Glomerular endothelial cell (primary cell): ENCODE results near the gene UNC80. TPM values are rescaled to one million over a fixed set of nuclear protein-coding genes. Genes with fewer than 3 reads are reported as not detected.

Experiments used
- DNase-seq: peaks from one replicate; pipeline ENCODE4 v3.0.0-alpha.2; 2011; ENCODE audit warnings: low read depth, low spot score; ENCODE audit errors: extremely low read depth
- total RNA-seq: library from RNA; depleted of rRNA; stranded (reverse); fragments of >200 nt; gene quantifications from 2 replicates; pipeline ENCODE4 v1.2.3, GENCODE V29; 2015

The UNC80 gene
- total RNA-seq, 1 donor from 2014 or later, result 0.06 TPM

DNA sequence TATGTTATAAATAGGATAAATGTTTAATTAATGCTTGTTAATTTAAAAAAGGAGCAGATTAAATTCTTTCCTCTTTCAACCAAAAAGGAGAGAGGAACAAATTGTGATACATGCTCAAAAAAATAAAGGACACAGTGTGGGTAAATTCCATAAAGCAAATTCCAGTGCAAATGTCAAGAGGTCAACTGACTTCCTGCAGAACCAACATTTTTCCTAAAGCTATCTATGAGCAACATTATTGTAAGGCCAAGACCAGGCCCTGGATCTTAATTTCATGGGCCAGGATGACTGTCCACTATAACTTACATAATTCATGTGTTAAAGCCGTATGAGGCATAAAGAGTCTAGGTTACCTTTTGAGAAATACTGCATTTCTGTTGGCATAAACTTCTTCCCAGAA lies 136.9 kb downstream of the UNC80 start:
- no peak for DNase-seq

DNA sequence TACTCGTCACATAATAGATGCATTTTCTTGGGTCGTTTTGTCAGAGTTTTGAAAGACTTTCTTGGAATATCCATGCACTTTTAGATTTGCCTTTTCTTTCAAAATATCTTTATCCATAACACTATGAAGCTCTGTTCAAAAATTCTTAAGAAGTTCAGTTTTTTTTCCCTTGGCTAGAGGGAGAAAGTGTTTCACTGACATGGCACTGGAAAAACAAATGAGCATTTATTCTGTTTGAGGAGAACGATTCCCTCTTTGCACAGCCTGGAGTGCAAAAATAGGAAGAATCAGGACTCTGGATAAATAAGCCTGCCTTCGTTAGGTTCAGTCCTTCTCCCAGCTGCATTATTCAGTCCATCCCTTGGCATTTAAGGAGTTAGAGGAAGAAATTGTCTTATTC lies 139.9 kb downstream of the UNC80 start:
- DNase-seq, result no peak

DNA sequence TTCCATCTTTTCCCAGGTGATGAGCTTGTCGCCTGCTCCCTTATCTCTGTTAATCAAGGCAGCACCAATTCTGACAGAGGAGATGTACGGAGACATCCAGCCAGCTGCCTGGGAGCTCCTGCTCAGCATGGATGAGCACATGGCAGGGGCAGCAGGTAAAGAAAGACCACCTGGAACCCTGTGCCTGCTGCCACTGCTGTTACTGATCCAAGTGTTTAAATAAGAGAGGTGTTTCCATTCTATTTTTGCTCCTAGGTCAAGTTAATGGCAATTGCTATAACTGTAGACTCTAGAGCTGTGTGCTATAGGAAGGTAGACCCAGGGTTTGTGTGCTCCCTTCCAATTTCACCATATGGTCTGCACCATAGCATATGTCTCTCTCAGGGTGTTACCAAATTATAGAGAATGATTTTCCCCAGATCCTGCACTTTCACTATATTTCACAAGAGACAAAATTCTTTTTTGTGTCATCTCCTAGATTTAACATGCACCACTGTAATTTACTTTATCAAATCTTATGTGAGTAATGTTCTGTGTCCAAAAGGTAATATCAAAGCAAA lies 142.2 kb downstream of the UNC80 start:
- DNase-seq, result no peak

DNA sequence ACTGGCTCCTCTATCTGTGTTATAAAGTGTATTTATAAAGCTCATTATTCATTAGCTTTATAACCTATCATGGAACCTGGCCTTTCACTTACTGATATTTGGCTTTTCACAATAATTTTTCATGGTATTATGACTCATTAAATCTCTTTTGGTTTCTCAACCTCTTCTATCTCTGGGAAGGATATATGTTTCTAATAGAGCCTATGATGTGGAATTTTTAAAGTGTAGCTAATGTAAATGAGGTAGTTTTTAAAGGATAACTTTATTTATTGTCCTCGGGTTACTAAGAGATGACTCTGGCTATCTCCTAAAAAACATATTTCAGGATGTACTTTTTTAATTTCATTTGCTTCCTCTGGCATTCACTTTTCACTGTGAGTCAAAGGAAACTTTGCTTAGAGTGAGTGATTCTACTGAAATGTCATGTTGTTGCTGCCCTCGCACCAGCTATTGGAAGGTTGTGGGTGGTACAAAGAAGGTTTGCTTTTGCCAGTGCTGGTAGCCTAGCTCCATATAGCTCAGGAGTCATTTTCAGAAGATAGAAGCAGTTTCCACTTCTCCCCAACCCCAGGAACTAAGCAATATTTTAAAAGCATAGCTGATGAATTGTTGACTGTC lies 145.6 kb downstream of the UNC80 start:
- no peak for DNase-seq

DNA sequence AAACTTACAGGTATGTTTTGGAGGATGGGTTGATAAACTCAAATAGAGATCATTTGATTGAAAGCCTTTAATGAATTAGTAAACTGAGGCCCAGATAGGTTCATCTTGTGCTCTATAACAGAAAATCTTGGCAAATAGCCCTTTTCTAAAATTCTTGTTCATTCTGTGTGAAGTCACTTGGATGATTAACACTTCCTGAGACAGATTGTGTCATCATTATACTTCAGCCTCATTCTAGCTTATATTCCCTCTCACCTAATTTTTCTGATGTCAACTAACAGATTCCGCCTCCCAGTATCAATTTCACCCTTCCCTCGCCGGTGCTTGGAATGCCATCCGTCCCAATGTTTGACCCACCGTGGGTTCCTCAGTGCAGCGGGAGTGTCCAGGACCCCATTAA lies 146.6 kb downstream of the UNC80 start:
- no peak for DNase-seq

DNA sequence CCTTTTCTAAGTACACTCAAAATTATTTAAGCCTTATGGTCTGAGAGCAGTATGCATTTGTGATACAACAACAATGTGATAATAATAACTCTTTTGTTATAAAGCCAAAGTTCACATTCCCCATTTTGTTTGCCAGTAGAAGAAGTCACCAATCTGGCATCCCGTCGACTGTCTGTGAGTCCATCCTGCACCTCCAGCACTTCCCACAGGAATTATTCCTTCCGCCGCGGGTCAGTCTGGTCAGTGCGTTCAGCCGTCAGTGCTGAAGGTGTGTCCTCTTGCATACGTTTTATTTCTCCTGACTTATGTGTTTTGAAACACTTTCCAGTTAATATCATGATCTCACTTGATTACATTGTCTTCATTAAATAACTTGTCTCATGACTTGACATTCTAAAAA lies 150.5 kb downstream of the UNC80 start:
- no peak for DNase-seq

DNA sequence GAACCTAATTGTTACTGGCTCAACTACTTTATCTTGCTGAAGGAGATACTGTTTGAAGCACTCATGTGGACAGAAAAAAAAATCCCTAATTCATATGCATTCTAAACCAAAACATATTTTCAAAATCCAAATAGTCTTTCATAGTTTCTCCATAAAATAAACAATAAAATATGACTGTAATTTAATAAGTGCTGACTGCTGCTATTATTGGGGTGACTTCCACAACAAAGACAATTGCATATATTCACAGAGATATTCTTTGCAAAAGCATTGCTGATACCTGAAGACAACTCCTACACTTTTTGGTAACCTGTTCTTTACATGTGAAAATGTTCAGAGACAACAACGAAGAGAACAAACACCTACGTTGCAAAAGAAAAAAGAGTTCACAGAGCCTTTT lies 157.7 kb downstream of the UNC80 start:
- DNase-seq, result no peak

DNA sequence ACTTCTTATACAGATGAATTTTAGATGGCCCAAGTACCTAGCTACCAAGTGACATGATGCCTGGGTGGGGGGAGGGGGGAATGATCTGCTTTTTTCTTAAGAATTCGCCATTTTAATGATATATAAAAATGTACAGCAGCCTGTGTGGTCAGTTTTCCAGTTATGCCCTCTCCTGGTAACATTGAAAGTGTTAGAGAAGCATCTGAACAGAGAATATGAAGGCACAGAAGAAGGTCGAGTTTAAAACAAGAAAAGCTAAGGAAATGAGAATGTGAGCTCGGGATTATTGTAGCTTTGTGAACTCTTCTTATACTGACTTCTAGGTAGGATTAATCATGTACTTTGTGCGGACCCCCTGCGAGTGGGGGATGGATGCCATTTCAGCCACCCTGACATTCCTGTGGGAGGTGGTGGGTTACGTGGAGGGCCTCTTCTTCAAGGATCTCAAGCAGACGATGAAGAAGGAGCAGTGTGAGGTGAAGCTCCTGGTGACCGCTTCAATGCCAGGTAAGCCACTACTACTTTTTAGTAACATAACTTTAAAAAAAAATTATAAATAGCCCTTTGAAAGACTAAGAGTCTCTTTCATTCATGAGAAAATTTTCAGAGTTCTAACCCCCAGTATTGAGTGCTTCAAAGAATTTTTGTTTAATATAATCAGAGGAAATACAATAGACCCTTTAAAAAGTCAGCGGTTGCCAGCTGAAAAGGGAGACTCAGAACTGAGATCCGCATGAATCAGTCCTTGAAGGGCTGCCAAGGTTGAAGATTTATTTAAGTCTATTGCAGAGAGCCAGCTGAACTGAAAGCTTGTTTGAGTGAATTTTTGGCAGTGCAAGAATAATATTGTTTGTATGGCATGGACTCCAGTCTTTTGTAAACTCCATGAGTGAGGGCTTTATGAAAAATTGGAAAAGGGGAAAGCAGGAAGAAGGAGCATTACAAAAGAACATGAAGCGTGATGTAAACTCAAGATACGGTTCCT lies 162.2 kb downstream of the UNC80 start:
- DNase-seq, result no peak

DNA sequence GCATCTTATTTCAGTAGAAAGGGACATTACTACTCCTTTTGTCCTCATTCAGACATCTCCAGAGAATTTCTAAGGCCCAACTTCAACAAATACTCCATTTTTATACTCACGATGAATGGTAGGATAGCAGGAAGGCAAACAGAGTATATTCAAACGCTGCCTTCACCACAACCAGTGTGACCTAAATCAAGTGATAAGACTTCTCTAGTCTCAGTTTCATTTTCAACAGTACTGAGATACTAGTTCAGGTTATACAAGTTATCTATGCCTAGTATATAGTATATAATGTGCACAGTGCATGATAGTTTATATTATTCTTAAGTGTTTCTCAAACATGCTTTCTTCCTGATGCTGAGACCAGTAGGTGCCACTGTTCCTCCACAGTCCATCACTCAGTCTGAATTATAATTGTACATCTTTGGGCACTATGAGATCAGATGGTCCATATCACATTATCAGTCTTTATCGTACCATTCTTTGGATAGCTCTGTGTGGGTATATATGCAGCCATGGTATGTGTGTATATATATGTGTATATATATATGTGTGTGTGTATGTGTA lies 164.6 kb downstream of the UNC80 start:
- DNase-seq, result no peak

DNA sequence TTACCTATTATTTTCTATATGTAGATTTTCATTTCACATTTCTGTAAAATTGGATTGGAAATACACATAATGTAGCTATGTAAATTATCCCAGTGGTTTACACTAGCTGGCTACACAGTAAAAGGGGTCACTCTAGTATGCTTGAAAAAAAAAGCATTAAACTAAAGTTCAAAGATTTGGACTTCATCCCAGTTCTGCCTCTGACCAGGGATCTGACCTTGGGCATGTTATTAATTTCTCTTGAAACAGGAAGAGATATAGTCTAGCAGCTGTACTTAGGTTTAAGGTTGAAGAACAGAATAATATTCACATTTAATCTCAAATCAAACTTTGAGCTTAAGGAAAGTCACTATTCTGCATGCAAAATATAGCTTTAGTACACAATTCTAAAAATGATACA lies 166.3 kb downstream of the UNC80 start:
- DNase-seq, result no peak

DNA sequence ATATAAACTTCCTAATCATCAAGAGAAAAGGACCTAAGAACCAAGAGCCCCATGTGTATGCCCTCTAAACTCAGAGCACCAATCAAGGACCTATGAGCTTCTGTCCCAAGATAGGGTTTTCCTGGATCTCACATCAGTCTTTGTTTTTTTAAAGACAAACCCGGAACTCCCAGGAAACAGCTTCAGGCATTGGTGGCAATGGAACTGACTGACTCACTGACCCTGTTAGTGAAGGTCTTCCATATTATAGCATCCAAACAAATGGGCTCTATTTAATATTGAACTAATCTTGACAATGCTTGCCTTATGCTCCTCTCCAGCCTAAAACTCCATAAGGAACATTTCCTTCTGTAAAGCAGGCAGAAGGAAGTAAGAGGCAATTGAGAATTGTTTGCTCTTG lies 167.3 kb downstream of the UNC80 start:
- no peak for DNase-seq

DNA sequence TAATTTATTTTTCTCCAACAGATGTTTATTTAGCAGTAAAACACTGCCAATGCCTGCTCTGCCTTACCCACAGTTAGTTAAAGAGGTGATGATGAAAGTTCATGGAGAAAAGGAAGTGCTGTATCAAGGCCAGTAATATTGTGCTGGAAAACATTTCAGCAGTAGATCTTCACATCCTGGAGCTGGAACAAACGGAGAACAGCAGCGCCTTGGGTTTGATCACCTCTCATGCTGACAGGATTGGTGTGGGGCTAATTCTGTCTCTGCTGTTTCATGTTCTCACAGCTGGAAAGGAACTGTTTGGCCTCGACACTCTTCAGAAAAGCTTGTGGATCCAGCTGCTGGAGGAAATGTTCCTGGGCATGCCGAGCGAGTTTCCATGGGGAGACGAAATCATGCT lies 169.3 kb downstream of the UNC80 start:
- DNase-seq, result no peak

DNA sequence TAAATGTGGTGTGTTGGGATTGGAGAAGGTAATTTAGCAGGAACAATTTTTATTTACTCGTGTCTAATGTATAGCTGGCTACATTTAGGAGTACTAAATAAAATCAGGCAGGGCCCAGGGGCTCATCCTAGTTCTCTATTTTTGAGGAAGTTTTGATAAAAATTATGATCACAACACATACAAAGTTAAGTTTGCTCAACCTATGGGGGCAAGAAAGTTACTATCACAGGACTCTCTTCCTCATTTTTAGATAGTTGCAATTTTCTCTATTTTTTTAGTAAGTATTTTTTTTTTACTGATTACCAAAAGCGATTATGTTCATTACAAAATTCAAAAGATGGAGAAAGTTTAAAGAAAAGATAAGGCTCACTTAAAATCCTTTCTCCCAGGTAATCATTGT lies 170.8 kb downstream of the UNC80 start:
- no peak for DNase-seq

DNA sequence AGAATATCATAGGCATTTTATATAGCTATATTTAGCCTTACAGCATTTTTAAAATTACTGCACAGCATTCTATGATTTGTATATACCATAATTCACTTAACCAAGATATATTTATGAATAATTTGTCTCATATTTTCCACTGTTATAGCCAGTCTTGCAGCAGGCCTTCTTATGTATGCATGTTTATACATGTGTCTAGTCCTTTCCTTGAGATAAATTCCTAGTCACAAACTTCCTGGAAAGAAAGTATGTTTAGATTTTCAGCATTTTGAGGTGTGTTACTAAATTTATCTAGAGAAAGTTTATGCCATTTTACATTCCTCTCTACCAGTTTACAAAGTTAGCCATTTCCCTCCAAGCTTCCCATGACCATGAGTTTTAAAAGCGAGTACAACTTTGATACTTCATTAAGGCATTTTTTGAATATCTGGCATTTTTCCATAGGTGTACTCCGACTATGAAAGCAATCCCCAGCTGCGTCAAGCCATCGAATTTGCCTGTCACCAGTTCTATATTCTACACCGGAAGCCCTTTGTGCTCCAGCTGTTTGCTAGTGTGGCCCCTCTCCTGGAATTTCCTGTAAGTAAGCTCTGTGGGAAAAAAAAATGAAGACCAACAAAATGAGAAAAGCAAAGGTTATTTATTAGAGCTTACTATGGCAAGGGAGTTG lies 171.4 kb downstream of the UNC80 start:
- no peak for DNase-seq

DNA sequence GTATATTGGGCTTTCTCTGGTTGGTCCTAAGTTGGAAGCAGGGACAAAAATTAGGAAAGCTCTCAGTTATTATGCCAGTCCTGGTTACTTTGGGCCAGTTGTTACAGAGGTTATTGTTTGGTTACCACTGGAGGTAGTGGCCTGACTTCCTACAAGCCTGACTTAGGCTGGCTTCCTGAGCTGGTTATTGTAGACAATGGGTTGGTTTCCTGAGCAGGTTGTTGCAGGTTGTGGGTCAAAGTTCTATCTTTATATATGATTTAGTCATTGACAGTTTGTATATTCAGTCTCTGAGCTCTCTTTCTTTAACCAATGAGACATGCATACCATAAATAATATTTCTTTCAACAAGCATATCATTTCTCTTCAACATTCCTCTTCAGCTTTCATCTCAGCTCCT lies 172.1 kb downstream of the UNC80 start:
- no peak for DNase-seq

DNA sequence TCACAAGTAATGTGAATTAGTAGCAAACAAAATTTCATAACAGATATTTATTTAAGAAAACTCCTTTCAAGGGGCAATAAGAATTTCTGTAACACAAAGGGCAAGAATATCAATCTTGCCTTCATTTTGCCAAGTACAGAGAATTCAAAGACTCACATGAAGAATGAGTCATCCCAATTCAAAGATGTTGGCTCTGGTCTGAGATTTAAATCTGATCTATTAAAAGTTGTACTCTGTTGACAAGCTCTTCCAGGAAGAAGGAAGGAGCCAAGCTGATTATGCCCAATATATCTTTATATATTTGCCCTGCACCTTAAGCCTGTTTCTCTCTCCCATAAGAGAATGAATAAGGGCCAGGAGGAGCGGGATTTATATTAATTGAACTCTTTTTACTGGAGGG lies 174.9 kb downstream of the UNC80 start:
- DNase-seq, result no peak

DNA sequence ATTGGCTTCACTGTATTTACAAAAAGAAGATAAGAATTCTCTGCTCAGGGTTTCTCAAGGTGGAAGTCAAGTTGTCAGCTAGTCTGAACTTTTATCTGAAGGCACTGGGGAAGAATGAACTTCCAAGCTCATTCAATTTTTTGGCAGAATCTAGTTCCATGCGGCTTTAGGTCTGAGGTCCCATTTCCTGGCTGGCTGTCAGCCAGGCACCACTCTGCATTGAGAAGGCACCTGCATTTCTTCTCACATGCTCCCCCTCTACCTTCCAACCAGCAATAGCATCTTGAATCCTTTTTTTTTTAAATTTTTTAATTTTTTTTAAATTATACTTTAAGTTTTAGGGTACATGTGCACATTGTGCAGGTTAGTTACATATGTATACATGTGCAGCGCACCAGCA lies 184.6 kb downstream of the UNC80 start:
- no peak for DNase-seq

DNA sequence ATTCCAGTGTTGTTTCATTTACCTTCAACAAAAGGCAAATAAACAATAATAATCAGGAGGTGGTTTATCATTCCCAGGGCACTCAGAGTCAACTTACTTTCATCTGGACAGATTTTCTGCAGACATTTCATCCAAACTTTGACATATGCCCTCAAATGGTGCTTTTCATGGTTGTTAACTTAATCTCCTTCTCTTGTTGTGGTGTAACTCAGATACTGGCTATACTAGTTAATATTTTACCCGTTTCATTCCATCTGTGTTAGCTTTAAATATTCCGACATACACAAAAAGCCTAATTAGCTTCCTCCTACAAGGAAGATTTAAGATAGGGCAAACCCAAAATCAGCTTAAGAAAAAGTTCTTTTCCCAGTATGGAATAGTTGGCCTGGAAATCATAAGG lies 186.4 kb downstream of the UNC80 start:
- DNase-seq, result no peak

DNA sequence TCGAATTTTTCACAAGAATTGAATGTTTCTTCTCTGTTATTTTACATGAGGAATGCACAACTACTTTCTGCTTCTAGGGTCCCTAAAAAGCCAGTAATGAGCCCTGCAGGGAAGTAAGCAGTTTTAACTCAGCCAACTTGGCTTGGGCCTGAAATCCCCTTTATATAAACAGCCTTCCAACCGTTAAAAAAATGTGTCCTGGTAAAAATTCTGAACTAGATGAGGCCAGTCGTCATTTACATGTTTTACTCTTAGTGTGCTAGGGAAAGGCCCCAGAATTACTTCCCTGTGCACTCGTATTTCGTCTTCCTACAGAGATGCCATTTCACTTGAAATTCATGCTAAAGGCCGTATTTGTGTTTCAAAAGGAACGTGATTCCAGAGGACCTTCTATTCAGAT lies 188.4 kb downstream of the UNC80 start:
- no peak for DNase-seq

DNA sequence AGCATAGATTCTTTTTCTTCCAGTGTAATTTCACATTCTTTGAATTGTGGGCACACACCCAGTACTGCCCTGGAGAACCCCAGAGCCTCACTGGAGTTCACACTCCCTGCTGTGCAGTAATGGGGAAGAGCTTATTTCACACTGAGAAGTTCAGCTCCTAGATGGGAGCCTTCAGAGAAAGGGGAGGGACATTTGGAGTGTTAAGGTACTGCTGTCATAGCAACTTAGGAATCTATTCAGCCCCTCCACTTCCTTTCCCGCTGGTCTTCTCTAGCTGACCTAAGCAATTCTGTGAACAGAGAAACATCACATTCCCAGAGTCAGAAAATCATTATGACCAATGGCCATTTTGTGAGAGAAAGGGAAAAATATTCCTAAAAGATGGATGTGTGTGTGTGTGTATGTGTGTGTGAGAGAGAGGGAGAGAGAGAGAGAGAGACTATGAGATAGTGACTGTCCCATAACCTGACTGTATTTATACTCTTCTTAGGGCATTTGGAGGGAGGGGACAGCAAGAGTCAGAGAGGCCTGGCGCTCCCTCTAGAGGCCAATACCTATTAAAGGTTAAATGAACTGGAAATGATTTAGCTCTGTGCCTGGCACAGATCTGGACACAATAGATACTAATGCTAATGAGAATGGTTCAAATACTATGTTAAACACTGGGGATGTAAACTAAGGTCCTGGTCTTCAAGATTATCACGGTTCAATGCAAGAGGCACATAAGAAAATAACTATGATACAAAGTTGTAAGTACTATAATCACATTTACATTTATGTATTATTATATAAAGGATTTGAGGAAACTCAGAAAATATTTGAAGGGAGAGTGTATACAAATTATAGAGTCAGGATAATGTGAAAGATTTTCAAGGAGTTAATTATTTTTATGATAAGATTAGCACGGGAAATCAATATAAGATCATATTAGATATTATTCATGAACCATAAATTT lies 189.3 kb downstream of the UNC80 start:
- no peak for DNase-seq
